A673 (cell line): ENCODE measurements around the gene DDC.

ENCODE experiments used
- CTCF ChIP-seq: fragments of 300-800, 200-600 bp; sonication (generic); conservative IDR thresholded peaks from 2 replicates; pipeline ENCODE4 v1.5.1; 2017; ENCODE audit warnings: low read depth, mild to moderate bottlenecking, antibody characterized with exemption, low read length, moderate library complexity, mixed read lengths
- EZH2 ChIP-seq: fragments of 200-600 bp; sonication (generic); IDR thresholded peaks from 2 replicates; pipeline ENCODE4 v1.6.1; 2017; ENCODE audit warnings: borderline replicate concordance, low read depth, mild to moderate bottlenecking, mixed read lengths, antibody characterized with exemption, low read length; ENCODE audit not compliant: poor library complexity, severe bottlenecking

- TF ChIP-seq CTCF = no peak
- no peak for TF ChIP-seq EZH2
Observed at GRCh38 chr7:50599385-50599784, 34.2 kb upstream of the DDC start.
